Measurements from ENCODE around the gene ZFPM1. TPM values are rescaled to one million over a fixed set of nuclear protein-coding genes. Genes with fewer than 3 reads are reported as not detected.

ZFPM1 gene
- polyA plus RNA-seq, 3 donors: 1.8 to 5.9 (median 3.6) TPM

DNA sequence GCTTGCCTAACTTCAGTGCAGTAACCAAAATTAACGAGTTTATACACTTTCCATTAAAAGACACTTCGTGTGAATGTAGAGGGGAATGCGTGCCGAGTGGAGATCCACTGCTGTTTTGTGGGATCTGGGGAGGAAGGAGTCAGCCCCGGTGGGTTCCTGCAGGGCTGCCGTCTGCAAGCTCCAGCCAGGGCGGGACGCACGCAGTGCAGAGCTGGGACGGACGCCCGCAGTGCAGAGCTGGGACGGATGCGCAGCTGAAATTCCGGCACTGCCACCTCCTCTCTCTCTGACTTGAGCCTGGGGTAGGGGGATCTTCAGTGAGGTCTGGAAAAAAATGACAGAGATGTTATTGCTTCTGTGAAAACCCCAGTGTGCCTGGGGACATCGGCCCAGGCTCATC, 100.7 kb downstream of the ZFPM1 start:
- no peak overlapping the region for H3K27ac ChIP-seq (ENCODE audit: low read depth, low read length)
- WGBS, 3 donors: 65 to 77% (median 77%) methylated on average over 16 of the region's 16 CpGs

DNA sequence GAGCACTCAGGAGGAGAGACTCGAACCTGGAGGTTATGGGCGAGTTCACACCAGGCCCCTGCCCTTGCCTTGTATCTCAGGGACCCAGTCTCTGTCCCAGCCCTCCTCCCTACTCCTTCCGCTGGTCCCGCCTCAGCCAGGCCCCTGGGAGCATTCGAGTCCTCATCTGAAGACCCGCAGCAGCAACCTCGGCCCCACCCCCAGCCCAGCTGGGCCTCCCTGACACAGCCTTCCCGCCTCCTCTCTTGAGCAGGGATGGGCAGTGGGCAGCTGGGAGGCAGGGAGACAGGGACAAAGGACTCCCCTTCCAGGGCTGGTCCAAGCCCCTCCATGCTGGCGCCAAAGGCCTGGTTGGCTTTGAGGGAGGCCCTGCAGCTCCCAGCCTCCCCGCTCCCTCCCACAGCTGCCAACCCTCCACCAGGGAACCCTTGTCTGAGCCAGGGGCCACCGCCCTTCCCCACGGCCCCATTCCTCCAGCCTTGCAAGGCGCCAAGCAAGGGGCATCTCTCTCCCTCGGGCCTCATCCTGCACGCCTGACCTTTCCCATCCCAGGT, 101.7 kb downstream of the ZFPM1 start:
- WGBS, 3 donors: 84 to 88% (median 86%) methylated on average over 15 of the region's 15 CpGs
- H3K27ac ChIP-seq (ENCODE audit: low read depth, low read length): no peak overlapping the region

DNA sequence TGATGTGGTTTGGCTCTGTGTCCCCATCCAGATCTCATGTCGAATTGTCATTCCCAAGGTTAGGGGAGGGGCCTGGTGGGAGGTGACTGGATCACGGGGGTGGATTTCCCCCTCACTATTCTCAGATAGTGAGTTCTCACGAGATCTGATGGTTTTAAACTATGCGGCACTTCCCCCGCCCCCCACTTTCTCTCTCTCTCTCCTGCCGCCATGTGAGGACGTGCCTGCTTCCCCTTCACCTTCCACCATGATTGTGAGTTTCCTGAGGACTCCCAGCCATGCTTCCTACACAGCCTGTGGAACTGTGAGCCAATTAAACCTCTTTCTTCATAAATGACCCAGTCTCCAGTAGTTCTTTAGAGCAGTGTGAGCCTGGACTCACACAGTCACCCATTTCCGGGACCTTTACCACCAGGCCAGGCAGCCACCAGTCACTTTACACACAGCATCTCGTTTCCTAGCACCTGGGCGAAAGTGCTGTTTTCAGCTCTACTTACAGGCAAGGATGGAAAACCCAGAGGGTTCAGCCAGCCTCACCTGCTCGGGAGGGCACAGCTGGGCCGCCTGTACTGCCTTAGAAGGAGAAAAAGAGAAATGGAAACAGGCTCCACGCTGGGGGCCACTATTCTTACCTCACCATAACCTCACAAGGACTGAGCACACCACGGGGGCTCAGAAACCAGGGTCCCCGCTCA, 103.4 kb downstream of the ZFPM1 start:
- WGBS, 3 donors: 76 to 87% (median 79%) methylated on average over 13 to 15 of the region's 15 CpGs
- H3K27ac ChIP-seq (ENCODE audit: low read depth, low read length): no peak overlapping the region

DNA sequence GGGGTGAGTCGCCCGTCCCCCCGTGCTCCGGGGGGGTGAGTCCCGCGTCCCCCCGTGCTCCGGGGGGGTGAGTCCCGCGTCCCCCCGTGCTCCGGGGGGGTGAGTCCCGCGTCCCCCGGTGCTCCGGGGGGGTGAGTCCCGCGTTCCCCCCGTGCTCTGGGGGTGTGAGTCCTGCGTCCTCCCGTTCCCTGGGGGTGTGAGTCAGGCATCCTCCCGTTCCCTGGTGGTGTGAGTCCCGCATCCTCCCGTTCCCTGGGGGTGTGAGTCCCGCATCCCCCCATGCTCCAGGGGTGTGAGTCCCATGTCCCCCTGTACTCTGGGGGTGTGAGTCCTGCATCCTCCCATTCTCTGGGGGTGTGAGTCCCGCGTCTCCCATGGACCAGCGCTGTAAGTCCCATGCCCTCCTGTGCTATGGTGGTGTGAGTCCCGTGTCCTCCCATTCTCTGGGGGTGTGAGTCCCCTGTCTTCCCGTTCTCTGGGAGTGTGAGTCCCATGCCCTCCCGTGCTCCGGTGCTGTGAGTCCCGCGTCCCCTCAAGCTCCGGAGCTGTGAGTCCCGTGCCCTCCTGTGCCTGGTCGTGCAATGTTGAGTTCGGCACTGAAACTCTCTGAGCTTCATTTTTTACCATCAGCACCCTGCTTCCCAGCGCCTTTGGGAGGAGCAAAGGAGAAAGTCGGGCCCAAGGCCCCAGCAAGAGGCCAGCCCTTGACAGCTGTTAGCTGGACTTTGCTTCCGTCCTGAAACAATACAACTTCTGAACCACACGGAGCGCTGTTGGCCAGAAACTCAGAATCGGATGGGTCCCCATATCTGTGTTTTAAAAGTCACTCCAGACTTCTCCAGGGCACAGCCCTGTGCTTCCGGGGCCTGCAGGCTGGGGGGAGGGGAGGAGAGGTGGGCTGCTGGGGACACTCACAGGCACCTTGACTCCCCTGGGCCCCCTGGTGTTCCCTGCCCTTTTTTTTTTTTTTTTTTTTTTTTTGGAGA, 105.7 kb downstream of the ZFPM1 start:
- WGBS, 3 donors: 36 to 54% (median 47%) methylated on average over 28 to 41 of the region's 45 CpGs
- H3K27ac ChIP-seq (ENCODE audit: low read depth, low read length): no peak overlapping the region

DNA sequence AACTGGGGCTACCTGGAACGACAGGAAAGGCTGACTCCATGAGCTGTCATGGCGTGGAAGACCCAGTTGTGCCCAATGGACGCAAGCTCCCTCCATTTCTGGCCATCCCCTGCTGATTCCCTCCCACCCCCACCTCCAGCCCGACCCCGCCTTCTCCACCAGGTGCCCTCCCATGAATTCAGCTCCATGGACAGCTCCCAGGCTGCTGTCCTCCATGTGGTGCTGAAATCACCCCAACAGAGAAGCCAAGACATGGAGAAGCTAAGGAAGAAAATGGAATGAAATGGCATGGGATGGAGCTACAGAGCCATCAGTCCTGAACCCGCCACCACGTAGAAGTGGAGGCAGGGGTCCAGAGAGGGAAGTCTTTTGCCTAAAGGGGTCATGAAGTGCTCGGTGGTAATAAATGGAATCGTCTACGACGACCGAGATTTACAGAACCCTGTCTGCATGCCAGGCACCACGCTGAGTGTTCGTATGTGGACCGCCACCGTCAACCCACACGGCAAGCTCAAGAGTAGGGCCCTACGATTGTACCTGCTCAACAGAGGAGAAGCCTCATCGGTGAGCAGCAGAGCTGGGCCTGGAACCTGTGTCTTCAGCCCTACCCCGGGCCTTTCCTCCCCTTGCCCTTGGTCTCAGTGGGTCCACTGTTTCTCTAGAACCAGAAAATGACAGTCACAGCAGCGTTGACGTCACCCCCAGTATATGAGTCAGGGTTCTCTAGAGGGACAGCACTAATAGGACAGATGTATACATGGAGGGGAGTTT, 107.8 kb downstream of the ZFPM1 start:
- H3K27ac ChIP-seq (ENCODE audit: low read depth, low read length): no peak overlapping the region
- WGBS, 3 donors: 64 to 69% (median 66%) methylated on average over 22 of the region's 22 CpGs

DNA sequence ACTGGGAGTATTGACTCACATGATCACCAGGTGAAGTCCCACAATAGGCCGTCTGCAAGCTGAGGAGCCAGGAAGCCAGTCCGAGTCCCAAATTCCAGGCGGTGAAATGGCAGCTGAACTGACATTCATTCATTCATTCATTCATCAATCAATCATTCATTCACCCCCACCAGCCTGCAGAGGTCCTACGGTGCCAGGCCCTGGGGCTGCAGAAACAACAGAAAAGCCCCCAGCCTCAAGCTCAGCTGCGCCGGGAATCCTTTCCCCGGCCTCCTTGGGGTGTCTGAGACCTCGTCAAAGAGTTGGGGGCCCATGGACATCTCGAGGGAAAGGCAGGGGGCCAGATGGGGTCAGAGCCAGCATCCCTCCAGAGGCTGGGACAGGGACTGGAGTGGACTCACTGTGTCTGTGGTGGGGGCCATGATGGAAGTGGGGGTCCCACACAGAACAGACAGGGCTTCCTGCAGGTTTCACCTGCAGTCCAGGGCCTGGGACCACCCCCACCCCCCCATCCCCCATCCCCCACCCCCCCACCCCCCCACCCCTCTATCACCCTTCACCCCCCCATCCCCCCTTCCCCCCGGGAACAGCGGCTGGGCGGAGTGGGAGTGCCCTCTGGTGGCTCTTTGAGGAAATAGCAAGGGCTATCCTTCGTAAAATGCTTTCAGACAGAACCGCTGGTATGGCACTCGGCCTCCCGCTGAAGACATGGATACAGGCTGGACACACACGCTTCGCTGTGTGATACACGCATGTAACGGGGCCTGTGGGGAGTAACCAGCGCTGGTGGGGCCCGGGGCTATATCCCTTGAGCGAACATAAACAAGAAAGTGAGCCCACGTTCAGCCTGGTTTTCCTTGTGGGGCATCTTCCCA, 108.6 kb downstream of the ZFPM1 start:
- no peak overlapping the region for H3K27ac ChIP-seq (ENCODE audit: low read depth, low read length)
- WGBS, 3 donors: 26 to 31% (median 30%) methylated on average over 21 to 23 of the region's 24 CpGs

DNA sequence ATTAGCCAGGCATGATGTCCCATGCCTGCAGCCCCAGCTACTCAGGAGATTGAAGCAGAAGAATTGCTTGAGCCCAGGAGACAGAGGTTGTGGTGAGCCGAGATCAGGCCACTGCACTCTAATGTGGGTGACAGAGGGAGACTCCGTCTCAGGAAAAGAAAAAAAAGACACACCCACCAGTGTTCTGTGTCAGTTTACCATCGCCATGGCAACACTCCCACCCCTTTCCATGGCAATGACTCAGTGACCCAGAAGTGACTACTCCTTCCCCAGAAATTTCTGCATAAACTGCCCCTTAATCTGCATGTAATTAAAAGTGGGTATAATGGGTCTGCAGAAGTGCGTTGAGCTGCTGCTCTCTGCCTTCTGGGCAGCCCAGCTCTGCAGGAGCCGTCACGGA, 113.1 kb downstream of the ZFPM1 start:
- whole genome bisulfite sequencing, 3 donors: 69 to 86% (median 75%) methylated on average over 6 of the region's 6 CpGs
- no peak overlapping the region for H3K27ac ChIP-seq (ENCODE audit: low read depth, low read length)

DNA sequence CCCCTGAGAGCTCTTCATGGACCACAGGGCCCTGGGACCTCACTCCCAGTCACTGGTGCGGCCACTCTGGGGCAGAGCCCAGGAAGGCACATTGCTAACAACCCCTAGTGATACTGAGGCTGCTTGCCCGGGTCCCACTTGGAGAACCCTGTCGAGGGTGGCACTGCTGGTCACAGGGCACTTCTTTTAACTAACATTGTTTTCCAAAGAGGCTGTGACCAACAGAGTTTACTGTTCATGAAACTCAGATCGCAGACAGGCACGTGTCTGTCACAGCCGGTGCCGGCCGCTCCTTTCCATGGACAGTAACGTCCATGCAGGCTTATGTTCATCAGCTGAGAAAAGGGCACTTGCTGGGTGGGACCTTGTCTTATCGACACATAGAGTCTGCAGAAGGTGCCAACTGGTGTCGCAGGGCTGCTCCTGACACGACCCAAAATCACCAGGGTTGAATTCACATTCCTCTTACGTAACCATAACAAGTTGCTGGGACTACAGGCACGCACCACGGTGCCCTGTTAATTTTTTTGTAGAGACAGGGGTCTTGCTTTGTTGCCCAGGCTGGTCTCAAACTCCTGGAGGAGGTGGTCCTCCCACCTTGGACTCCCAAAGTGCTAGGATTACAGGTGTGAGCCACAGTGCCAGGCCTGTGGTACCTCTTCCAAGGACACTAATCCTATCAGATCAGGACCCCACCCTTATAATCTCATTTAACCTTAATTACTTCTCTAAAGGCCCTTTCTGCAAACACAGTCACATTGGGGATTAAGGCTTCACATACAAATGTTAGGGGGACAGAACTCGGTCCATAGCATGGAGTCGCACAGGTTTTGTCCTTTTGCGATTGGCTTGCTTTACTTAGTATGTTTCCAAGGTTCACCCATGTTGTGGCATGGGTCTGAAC, 115.9 kb downstream of the ZFPM1 start:
- no peak overlapping the region for H3K27ac ChIP-seq (ENCODE audit: low read depth, low read length)
- 84 to 89% (median 86%) methylated on average over 18 of the region's 18 CpGs for WGBS, 3 donors

DNA sequence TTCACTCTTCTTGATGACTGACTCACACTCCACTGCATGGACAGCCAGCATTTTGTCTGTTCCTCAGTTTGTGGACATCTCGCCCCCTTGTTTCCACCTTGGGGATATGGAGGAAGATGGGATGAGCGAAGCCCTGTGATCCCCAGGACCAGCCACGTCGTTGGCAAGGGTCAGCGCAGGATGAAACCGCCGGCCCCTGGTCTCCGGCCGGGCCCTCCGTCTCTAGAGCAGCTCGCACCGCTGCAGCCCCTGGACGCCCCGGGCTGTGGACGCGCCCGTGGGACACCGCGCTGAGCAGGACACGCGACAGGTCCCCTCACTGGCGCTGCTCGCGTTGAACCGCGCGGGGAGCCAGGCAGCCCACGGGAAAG, 116.5 kb downstream of the ZFPM1 start:
- WGBS, 3 donors: 2 to 4% (median 3%) methylated on average over 28 of the region's 28 CpGs
- H3K27ac ChIP-seq (ENCODE audit: low read depth, low read length): no peak overlapping the region

DNA sequence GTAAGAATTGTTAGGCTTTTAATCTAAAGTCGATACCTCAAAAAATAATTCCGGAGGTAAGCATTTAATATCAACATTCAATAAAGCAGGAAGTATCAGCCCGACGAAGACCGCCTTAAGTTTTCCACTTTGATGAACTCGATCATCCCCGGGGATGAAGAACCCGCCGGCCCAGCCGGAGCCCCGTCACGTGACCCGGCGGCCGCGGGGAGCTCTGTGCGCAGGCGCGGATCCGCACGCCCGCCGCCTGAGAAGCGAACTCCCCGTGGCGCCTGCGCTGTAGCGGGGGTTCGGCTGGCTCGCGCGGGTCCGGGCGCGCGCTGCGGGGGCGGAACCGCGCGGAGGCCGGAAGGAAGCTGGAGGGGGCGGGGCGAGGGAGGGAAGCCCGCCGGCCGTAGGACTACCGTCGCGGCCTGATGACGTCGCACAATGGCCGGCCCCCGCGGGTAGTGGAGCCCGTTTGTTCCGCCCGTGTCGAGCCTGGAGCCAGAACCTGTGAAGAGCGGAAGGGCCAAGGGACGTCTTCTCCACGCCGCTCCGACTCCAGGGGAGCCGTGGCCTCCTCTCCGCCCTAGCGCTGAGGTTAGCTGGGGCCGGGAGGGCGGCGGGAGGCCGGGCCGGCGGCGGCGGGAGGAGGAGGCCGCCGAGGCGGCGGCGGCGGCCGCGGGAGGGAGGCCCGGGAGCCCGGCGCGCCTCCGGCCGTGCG, 117.1 kb downstream of the ZFPM1 start, which contains the start of gene ZC3H18:
Gene ZC3H18, plus strand, starts transcription at position 419 of the 706 bp plus-strand sequence. CDS start 6,721 bp downstream, outside the sequence.
- 0 to 1% (median 1%) methylated on average over 63 to 89 of the region's 90 CpGs for WGBS, 3 donors
- H3K27ac ChIP-seq (ENCODE audit: low read depth, low read length): no peak within 1 kb of the TSS

DNA sequence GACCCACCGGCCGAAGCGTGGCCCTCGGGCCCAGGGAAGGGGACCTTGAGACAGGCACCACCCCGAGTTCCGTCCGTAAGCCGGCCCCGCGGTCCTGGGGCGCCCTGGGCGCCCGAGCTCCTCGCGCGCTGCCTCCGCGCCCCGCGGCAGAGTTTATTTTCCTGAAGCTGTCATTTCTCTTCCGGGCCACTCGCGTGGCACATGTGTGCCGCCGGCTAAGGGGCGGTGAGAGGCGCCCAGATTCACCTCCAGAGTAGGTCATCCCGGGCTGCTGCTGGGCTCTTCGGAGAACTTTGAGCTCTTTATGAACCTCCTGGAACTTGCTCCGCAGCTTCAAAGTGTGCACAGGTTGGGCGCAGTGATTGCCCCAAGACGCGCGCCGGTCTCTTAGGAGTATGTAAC, 117.6 kb downstream of the ZFPM1 start:
- whole genome bisulfite sequencing, 3 donors: 0% methylated on average over 30 to 35 of the region's 35 CpGs
- H3K27ac ChIP-seq (ENCODE audit: low read depth, low read length): no peak overlapping the region

DNA sequence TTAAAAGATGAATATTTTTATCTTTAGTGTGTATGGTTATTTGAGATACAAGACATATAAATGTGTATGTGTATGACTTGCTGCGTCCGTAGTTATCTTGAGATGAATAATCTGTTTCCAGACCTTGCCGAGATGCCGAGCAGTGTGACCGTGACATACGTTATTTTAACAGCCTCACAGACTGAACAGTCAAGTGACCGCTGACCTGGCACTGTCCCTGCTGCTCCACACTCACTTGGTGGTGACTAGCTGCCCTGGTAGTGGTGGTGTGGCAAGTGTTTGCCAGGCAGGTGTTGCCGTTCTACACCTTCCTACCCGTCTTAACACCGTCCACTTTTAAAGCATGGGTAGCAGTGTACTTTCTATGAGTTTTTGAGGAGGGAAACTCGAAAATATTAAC, 122.2 kb downstream of the ZFPM1 start:
- no peak overlapping the region for H3K27ac ChIP-seq (ENCODE audit: low read depth, low read length)
- WGBS, 3 donors: 93 to 94% (median 94%) methylated on average over 11 of the region's 11 CpGs

DNA sequence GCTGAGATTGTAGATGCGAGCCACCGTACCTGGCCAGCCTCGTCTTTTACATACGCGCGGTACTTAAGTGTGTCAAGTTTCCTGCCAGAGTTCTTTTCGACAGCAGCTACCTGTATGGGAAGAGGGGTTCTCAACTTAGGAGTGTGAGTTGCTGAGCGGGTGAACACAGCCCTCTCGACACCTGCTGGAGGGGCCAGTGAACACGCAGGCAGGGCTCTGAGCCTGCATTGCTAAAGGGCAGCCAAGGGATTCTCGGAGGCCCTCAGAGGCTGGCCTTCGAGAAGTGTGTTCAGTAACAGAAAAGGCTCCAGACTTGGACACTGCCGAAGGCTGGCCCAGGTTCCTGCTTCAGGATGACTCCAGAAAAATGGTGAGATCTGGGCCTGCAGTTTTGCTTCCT, 123.2 kb downstream of the ZFPM1 start:
- 89 to 95% (median 91%) methylated on average over 13 of the region's 13 CpGs for WGBS, 3 donors
- H3K27ac ChIP-seq (ENCODE audit: low read depth, low read length): no peak overlapping the region

DNA sequence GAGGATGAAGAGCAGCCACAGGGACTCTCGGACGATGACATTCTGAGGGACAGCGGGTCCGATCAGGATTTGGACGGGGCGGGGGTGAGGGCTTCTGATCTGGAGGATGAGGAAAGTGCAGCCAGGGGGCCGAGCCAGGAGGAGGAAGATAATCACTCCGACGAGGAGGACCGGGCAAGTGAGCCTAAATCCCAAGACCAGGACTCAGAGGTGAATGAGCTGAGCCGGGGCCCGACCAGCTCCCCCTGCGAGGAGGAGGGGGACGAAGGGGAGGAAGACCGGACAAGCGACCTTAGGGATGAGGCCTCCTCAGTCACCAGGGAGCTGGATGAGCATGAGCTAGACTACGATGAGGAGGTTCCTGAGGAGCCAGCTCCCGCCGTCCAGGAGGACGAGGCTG, 124.1 kb downstream of the ZFPM1 start:
- no peak overlapping the region for H3K27ac ChIP-seq (ENCODE audit: low read depth, low read length)
- 93 to 94% (median 94%) methylated on average over 20 of the region's 20 CpGs for WGBS, 3 donors

DNA sequence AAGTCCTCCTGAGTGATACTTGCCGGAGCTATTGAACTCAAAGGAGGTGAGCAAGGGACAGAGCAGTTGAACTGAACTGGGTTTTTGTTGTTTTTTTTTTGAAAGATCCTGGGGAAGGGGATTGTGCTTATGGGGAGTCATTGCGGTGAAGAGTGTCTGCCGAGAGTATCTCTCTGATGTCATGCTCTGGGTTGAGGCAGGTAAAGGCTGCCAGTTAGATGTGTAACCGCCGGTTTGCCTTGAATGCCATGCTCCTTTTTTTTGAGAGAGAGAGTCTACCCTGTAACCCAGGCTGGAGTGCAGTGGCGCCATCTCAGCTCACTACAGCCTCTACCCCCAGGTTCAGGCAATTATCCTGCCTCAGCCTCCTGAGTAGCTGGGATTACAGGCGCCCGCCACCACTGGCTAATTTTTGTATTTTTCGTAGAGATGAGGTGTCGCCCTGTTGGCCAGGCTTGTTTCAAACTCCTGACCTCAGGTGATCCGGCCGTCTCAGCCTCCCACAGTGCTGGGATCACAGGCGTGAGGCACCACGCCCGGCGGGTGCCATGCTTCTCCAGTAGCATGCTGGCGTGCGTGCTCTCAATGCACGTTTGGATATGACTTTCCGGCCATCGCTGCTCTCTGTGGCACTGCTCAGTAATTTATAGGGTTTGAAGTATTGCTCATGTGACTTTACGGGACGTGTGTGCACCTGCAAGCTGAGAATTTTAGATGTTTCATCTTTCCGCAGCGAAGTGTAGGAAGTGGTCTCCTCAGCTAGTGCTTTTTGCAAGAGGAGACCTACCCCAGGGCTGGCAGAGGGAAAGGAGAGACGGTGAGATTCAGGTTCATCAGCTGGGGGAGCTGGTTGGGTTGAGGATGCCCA, 125.6 kb downstream of the ZFPM1 start:
- 93% methylated on average over 26 of the region's 26 CpGs for WGBS, 3 donors
- H3K27ac ChIP-seq (ENCODE audit: low read depth, low read length): no peak overlapping the region

All from adipose tissue (tissue), 3 donors.